Activated naive CD4-positive, alpha-beta T cell treated with anti-CD3 and anti-CD28 coated beads, Interleukin-2, amount 10 ng/mL, durations not matched to agents 7 days and 5 days (primary cell): ENCODE data around the gene TBC1D17.
A peak's percentile ranks its signal among the peaks of the same experiment; 100 is the strongest.

Experiments
- CTCF ChIA-PET: fragments of 350-600 bp; sonication (Branson Sonifier 250); formaldehyde crosslinking; loops from one replicate; lab custom pipeline; 2021; ENCODE audit warnings: antibody characterized with exemption; lab: Charles Lee
- DNase-seq: peaks from one replicate; pipeline ENCODE4 v3.0.0-alpha.2; 2020
- H3K27ac Mint-ChIP-seq: one replicate; pipeline ENCODE4 v1.8.0; 2021; ENCODE audit warnings: mild to moderate bottlenecking, moderate library complexity, mixed read lengths
- H3K27me3 Mint-ChIP-seq: one replicate; pipeline ENCODE4 v1.8.0; 2021; ENCODE audit warnings: mild to moderate bottlenecking, mixed read lengths
- H3K36me3 Mint-ChIP-seq: one replicate; pipeline ENCODE4 v1.8.0; 2021; ENCODE audit warnings: mixed read lengths
- H3K4me1 Mint-ChIP-seq: one replicate; pipeline ENCODE4 v1.8.0; 2021; ENCODE audit warnings: mixed read lengths
- H3K4me3 Mint-ChIP-seq: one replicate; pipeline ENCODE4 v1.8.0; 2021; ENCODE audit warnings: mild to moderate bottlenecking, moderate library complexity, mixed read lengths
- H3K9me3 Mint-ChIP-seq: one replicate; pipeline ENCODE4 v1.8.0; 2021; ENCODE audit warnings: mixed read lengths

The TBC1D17 gene

DNA sequence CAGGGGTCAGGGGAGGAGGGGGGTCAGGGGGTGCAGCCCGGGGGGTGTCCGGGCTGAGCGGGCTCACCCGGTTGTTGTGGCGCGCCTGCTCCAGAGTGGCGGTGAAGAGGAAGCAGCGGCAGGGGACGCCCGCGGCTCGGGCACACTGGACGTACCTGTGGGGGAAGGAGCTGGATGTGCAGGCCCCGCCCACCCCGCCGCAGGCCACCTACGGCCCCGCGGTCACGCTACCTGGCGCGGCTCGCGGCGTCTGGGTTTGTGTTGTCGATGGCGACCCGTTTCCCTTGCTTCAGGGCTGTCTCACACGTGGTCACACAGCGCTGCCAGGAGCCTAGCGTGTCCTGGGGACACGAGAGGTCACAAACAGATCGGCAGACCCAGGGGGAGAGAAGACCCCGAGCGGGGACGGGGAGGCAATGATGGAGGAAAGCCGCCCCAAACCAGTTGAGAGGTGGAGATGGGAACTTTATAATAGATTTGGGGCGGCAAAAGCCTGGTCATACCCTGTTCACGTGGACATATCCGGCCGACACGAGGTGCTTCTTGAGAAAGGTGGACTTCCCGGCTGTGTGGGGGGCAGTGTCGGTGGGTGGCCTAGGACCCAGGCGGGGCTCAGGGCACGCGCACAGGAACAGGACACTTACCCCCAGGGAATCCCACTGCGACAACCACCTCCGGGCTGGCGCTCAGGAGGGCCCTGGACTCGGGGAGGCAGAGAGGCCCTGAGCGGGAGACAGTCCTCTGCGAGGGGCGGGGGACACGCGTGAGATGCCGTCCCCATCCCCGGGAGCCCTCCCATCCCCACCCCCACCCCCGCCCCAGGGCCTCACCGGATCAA, 15.7 kb upstream of the TBC1D17 start:
- Mint-ChIP-seq H3K4me3 (no peak overlapping the region), H3K4me1 (peaks cover 31% of the 10 kb centered on the region), H3K36me3 (peaks cover 46% of the 10 kb centered on the region), H3K27me3 (no peaks in the 10 kb centered on the region), H3K27ac (no peak overlapping the region), H3K9me3 (no peaks in the 10 kb centered on the region)
- CTCF ChIA-PET, result interaction anchor here (1.0 kb wide), 1 partner anchor 10 kb away, joined by 3 read pairs; no protein-coding TSS in a partner anchor
- DNase-seq, result no peak

DNA sequence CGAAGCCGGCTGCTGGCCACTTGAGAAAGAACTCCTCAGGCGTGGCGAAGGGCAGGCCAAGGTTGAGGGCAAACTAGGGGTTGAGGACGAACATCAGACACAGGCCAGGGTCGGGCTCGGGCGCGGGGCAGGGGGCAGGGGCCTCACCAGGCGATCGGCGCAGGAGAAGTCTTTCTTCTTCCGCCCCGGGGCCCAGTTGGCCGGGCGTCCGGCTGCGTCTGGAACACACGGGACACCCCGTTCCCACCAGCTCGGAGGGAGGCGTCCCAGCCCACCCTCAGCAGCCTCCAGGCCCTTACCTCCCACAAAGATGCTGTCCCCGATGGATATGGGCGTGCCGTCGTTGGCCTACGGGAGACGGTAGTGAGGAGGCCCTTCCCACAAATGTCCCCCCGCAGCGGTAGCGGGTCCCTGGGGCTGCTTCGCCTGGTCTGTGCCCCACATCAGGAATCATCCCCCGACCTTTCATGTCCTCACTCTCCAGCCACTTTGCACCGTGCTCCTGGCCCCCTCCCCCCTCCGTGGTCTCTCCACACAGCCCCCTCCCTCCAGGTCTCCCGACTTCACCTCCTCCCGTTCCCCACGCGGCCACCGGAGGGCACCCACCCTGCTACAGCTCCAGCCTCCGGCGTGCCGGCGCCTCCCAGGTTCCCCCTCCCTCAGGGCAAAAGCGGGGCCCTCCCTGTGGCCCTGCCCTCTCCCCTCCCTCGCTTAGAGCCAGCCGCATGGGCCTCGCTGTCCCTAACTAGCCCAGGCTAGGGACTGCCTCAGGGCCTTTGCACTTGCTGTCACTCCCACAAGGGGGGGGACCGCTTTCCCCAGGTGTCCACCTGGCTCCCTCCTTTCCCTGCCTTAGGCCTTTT, 14.9 kb upstream of the TBC1D17 start:
- Mint-ChIP-seq H3K36me3 (peaks cover 44% of the 10 kb centered on the region), H3K4me1 (peaks cover 36% of the 10 kb centered on the region), H3K27ac (no peak overlapping the region), H3K9me3 (no peaks in the 10 kb centered on the region), H3K4me3 (no peak overlapping the region), H3K27me3 (no peaks in the 10 kb centered on the region)
- DNase-seq, result peak; percentile 44
- CTCF ChIA-PET, result no interaction called here

DNA sequence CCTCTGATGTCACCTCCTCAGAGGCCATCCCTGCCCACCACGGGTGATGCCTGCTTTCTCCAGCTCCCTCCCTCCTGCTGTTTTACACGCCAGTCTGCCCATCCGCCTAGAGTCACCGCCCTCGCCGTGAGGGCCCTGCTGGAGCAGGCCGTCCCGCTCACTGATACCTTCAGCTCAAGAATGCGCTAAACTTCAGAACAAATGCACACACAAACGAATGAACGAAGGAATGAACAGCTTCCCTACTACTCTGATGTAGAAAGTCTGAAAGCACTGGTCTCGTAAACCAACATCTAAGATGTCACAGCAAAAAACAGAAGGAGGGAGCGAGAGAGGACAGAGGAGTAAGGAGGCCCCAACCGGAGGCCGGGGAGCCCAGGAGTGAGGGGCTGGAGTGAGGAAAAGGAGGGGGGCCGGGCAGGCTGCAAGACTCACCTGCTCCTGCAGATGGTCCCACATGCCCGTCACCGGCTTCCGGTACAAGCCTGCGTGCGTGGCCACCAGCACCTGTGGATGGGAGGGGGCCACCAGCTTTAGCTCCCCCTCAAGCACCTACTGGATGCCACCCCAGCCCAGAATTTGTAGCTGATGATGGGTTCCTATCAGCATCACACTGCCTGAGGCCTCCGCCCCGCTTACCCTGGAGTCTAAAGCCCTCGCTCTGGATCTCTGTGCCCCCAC, 14.1 kb upstream of the TBC1D17 start:
- Mint-ChIP-seq H3K9me3 (no peaks in the 10 kb centered on the region), H3K27ac (peak overlapping the region; percentile 28), H3K36me3 (peaks cover 43% of the 10 kb centered on the region), H3K27me3 (no peaks in the 10 kb centered on the region), H3K4me3 (no peak overlapping the region), H3K4me1 (peaks cover 36% of the 10 kb centered on the region)
- CTCF ChIA-PET, result interaction anchor here (1.2 kb wide), 1 partner anchor 13 kb away, joined by 3 read pairs; no protein-coding TSS in a partner anchor
- DNase-seq, result no peak

DNA sequence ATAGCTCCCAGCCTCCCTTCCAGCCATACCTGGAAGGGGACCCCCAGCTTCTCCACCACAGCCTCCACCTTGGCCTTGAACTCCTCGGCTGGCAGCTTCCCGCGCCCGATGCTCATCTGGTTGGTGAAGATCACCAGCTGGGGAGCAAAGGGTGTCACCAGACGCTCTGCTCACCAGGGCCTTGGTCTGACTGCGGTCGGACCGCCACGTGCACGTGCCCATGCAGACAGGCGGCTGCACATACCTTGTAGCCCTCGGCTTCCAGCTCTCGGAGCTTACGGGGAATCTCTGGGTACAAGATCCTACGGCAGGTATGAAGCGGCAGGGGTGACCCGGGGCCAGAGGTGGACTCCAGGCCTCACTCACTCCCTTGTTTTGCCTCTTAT, 13.6 kb upstream of the TBC1D17 start:
- H3K9me3 Mint-ChIP-seq, result no peaks in the 10 kb centered on the region
- CTCF ChIA-PET, result interaction anchor here (1.2 kb wide), 1 partner anchor 13 kb away, joined by 3 read pairs; no protein-coding TSS in a partner anchor
- H3K4me1 Mint-ChIP-seq, result peaks cover 36% of the 10 kb centered on the region
- no peak overlapping the region for H3K4me3 Mint-ChIP-seq
- peaks cover 43% of the 10 kb centered on the region for H3K36me3 Mint-ChIP-seq
- no peaks in the 10 kb centered on the region for H3K27me3 Mint-ChIP-seq
- DNase-seq, result no peak
- peak overlapping the region; percentile 28 for H3K27ac Mint-ChIP-seq

DNA sequence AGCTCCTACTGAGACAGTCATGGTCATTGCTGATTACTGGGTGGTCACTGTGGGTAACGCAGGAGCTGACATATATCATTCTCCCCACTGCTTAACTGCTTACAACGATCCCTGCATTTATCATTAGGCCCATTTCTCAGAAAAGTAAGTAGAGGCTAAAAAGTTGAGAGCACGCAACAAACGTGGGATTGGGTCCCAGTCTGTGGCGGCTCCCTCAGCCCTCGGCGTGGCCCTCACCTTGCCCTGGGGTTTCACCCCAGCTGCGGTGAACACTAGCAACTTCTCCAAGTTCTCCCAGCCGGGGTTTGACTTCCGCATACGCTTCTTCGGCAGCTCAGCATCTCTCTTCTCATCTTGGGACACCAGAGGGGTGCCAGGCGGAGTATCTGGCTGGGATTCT, 12.6 kb upstream of the TBC1D17 start:
- H3K27me3 Mint-ChIP-seq, result no peaks in the 10 kb centered on the region
- H3K36me3 Mint-ChIP-seq, result peaks cover 41% of the 10 kb centered on the region
- peaks cover 36% of the 10 kb centered on the region for H3K4me1 Mint-ChIP-seq
- DNase-seq, result no peak
- no peak overlapping the region for H3K27ac Mint-ChIP-seq
- CTCF ChIA-PET, result interaction anchor here (1.1 kb wide), 1 partner anchor 26 kb away, joined by 3 read pairs; no protein-coding TSS in a partner anchor
- H3K9me3 Mint-ChIP-seq, result no peaks in the 10 kb centered on the region
- H3K4me3 Mint-ChIP-seq, result no peak overlapping the region

DNA sequence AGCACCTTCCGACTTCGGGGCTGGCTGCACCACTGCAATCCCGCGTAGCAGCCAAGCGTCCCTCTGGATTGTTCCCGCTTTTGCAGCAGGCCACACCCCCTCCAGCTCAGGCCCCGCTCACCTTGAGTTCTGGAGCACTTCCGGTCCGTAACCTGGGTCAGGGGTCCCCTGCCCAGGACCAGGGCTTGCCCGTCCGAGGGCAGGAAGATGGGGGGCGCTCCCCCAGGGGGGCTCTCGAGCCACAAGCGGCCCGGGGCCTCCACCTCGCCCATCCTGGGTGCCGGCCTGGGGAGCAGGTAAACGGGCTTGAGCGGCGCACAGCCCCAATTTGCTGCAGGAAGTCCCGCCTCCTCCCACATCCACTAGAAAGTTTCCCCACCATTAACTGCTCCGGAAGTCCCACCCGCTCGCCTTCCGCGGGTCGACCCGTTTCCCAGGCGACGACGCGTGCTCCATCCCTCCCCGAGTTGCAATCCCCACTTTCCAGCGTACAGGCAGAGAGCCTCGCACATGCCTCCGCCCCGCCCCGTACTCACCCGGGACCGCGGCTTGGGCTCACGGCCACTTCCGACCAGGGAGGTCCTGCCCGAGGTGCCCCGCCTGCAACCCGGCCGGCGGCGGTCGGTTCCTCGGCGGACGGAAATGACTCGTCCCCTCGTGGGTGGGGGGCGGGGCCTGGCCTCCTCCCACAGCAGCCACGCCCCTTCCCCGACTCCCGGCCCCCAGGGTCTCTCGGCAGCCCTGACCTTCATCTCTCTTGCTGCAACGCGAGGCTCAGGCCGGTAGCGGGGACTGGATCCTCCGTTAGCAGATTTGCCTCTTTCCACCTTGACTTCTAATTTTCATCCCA, 10.3 kb upstream of the TBC1D17 start, which contains the start of gene PNKP:
PNKP (minus strand) TSS at position 644 of the 850 bp plus-strand sequence; CDS start at position 272, 372 bp downstream.
- peak; percentile 93 for DNase-seq
- peaks cover 50% of the 10 kb centered on the region for H3K4me1 Mint-ChIP-seq
- no peaks in the 10 kb centered on the region for H3K9me3 Mint-ChIP-seq
- no peaks in the 10 kb centered on the region for H3K27me3 Mint-ChIP-seq
- CTCF ChIA-PET, result interaction anchor here (1.3 kb wide), 1 partner anchor 13 kb away, joined by 3 read pairs; no protein-coding TSS in a partner anchor
- H3K27ac Mint-ChIP-seq, result no peak within 1 kb of the TSS
- peaks cover 38% of the 10 kb centered on the region for H3K36me3 Mint-ChIP-seq
- peak within 1 kb of the TSS; percentile 99 for H3K4me3 Mint-ChIP-seq

DNA sequence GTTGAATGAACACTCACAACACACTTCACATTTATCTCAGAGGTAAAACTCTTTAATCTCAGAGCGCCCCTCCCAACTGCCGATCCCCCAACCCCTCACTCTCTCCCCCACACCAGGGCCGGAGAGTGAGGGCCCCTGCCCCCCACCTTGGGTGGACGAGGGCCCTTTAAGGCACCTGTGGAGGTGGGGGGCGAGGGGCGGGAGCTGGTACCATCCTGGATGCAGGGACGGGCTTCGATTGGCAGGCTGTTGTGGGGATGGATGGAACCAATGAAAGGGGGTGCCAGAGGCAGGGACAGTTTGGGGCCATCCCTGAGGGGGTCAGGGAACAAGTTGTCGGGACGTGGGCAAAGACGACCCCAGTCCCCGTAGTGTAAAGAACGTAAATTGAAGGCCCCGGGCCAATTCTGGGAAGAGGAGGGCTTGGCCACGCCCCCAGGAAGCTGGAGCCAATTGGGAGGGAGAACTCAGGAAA, 8.5 kb upstream of the TBC1D17 start:
- Mint-ChIP-seq H3K27me3 (no peaks in the 10 kb centered on the region), H3K4me1 (peaks cover 50% of the 10 kb centered on the region), H3K4me3 (no peak overlapping the region), H3K36me3 (peaks cover 28% of the 10 kb centered on the region), H3K9me3 (no peaks in the 10 kb centered on the region), H3K27ac (no peak overlapping the region)
- no peak for DNase-seq
- CTCF ChIA-PET, result interaction anchor here (1.1 kb wide), 1 partner anchor 26 kb away, joined by 3 read pairs; no protein-coding TSS in a partner anchor

DNA sequence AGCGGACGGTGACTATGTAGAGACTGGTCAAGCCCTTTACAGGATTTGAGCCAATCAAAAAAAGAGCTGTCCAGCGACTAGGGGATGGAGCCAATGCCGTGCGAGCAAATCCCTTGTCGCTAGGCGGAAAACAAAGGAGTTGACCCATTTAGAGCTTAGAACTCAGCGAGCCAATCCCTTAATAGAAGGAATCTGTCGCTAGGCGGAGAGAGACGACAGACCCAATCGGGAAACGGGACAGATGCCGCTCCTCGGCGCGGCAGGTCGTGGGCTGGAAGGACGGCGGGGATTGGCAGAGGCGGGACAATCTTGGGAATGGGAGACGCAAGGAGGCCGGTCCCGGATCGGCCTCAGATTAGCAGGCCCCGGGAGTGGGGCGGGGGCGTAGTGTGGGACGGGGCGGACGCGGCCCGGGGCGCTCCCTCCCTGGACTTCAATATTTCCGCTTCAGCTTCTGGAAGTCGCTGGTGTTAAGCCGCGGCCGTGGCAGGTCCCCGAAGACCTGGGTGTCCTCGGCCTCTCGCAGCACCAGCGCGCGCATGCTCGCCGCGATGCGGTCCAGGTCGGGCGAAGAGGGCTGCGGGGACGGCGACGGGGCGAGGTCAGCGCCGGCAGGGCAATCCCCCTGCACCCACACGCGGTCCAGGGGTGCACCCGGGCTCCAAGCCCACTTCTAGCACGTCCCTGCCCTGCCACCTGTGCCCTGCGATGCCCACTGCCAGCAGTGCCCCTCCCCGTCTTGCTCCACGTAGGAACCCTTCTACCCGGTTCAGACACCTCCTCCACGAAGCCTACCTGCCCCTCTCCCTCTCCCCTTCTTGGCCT, 7.8 kb upstream of the TBC1D17 start:
- H3K9me3 Mint-ChIP-seq, result no peaks in the 10 kb centered on the region
- H3K36me3 Mint-ChIP-seq, result peaks cover 23% of the 10 kb centered on the region
- no peak overlapping the region for H3K4me3 Mint-ChIP-seq
- no peaks in the 10 kb centered on the region for H3K27me3 Mint-ChIP-seq
- H3K27ac Mint-ChIP-seq, result no peak overlapping the region
- CTCF ChIA-PET, result interaction anchor here (1.1 kb wide), 1 partner anchor 26 kb away, joined by 3 read pairs; no protein-coding TSS in a partner anchor
- DNase-seq, result peak; percentile 94
- peaks cover 46% of the 10 kb centered on the region for H3K4me1 Mint-ChIP-seq

DNA sequence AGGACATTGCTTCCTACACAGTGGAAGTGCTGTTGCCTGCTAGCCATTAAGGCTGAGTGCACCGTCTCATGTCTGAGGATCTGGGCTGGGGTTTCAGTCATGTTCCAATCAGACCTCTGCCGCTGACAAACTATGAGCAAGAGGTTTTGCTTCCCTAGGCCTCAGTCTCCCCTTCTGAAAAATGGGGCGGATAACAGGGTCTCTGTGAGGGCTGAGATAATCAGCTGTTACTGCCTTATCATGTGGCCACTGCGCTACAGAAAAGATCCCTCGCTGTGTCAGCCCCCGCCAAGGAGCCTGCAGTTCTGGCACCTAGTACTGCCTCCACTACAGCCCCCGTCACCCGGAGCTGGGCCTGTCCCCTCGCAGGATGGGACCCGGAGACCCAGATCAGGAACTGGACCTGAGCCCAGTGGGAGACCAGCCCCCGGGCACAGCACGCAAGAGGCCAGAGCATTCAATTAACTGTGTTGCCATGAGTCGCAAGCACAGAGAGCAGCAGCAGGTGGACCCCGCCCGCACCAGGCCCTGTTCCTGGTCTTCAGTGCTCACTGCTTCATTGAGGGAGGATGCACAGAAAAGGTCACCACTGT, 7.1 kb upstream of the TBC1D17 start:
- peaks cover 18% of the 10 kb centered on the region for H3K36me3 Mint-ChIP-seq
- no peak overlapping the region for H3K4me3 Mint-ChIP-seq
- DNase-seq, result no peak
- CTCF ChIA-PET, result no interaction called here
- peaks cover 45% of the 10 kb centered on the region for H3K4me1 Mint-ChIP-seq
- H3K27ac Mint-ChIP-seq, result no peak overlapping the region
- H3K9me3 Mint-ChIP-seq, result no peaks in the 10 kb centered on the region
- no peaks in the 10 kb centered on the region for H3K27me3 Mint-ChIP-seq

DNA sequence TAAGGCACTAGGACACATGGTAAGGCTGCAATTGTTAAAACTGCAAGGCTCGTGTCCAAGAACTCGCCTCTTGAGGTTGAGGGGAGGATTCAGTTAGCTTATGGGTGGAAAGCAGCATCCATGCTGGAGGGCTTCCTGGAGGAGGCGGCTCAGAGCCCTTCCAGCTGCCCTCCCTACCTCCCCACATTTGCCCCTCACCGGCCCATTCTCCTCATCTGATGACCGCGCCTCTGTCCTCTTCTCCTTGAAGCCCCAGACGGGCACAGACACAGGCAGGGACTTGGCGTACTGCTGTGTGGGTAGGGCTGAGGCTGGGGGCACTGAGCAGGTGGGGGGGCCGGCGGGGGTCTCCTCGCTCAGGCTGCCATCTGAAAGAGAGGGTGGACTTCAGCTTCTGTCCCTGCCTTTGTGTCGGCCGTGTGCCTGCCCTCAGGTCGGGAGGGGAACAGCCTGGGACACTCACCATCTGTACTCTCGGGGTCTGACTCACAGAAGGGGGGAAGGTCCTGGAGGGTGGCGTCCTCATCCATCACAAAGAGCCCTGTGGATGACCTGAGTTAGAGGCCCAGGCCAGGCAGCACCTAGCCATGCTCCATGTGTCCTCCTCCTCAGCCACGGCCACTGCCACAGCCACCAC, 6.0 kb upstream of the TBC1D17 start:
- Mint-ChIP-seq H3K27ac (peak overlapping the region; percentile 33), H3K4me3 (peak overlapping the region; percentile 20), H3K27me3 (no peaks in the 10 kb centered on the region), H3K9me3 (no peaks in the 10 kb centered on the region), H3K36me3 (peaks cover 12% of the 10 kb centered on the region), H3K4me1 (peaks cover 37% of the 10 kb centered on the region)
- CTCF ChIA-PET, result no interaction called here
- DNase-seq, result no peak

DNA sequence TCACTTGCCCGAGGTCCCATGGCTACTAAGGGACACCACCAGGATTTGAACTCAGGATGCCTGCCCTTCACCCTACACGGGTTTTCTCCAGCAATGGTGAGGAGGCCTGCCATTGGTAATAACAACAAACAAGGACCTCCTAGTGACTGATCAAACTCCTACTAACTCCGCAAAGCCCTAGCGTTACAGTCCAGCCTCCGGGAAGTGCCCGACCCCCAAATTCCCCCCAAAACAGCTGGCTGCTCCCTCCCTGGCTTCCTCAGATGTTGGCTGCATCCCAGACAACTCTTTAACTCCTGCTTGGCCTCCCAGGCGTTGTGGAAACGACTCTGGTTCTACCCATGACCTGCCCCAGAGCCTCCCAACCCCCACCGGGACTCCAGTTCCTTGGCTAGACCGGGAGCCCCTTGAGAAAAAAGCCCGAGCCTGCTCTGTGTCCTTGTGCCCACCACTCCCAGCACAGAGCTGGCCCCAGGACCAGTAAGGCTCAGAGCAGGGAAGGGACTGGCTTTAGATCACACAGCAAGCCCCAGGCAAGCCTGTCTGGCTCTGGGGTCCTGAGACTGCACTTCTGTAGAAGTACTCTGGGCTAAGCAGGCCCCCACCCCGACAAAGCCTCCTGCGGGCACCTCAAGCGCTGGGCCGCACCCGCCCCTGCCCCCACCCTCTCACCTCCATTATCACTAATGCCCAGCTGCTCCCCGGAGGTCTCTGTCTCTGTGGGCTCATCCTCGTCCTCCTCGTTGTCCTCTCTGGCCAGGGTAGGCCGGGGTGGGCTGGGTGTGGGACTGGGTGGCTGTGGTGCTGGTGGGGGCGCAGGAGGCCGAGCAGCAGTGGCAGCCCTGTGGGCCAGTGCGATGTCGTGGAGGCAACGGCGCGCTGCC, 5.0 kb upstream of the TBC1D17 start:
- Mint-ChIP-seq H3K9me3 (no peaks in the 10 kb centered on the region), H3K36me3 (peaks cover 8% of the 10 kb centered on the region), H3K4me3 (no peak overlapping the region), H3K27me3 (no peaks in the 10 kb centered on the region), H3K27ac (no peak overlapping the region), H3K4me1 (peaks cover 30% of the 10 kb centered on the region)
- CTCF ChIA-PET, result no interaction called here
- no peak for DNase-seq
